ENCODE data around the gene ACBD4. TPM values are rescaled to one million over a fixed set of nuclear protein-coding genes. Genes with fewer than 3 reads are reported as not detected.
A peak's percentile ranks its signal among the peaks of the same experiment; 100 is the strongest.

Gene ACBD4
- total RNA-seq, 1 donor from 2014 or later, result 7.1 TPM

DNA sequence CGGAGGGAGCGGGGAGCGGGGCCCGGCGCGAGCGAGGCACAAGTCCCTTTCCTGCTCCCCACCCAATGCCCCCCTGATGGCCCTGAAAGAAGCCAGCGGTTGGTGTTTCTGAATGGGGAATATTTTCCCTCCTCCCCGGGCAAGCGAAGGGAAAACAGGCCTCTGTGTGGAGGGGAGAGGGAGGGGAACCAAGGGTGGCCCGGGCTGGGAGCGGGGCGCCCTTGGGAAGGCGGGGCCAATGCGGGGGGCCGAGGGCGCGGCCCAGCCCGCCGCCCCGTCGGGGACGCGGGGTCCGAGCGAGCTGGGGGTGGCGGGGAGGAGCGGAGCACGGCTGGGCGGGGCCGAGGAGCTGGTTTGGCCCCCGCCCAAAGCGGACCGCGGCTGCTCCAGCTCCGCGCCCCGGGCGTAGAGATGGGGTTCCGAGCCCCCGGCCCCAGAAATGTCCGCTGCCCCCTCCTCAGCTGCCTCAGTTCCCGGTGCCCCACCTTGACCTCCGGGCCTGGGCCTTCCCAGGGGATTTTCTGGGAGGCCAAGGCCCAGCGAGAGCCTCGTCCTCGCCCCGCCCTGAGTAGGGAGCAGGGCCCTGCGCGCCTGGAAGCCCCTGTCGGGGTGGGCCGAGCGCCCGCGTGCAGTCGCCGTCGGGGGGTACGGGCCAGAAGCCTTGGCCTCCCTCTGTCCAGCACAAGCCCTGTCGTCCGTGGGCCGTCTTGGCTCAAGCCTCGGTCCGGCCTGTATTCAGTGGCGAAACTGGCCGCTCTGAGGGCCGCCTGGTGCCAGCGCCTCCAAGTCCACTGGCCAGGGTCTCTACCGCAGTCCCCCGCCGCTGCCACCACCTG lies 8.9 kb downstream of the ACBD4 start:
- no peaks in the 10 kb centered on the region for H3K36me3 ChIP-seq (ENCODE audit: control insufficient read depth, insufficient read depth, low read length)
- H3K4me3 ChIP-seq (ENCODE audit: low read depth, low read length), result no peak overlapping the region
- TF ChIP-seq, protein P1, sequence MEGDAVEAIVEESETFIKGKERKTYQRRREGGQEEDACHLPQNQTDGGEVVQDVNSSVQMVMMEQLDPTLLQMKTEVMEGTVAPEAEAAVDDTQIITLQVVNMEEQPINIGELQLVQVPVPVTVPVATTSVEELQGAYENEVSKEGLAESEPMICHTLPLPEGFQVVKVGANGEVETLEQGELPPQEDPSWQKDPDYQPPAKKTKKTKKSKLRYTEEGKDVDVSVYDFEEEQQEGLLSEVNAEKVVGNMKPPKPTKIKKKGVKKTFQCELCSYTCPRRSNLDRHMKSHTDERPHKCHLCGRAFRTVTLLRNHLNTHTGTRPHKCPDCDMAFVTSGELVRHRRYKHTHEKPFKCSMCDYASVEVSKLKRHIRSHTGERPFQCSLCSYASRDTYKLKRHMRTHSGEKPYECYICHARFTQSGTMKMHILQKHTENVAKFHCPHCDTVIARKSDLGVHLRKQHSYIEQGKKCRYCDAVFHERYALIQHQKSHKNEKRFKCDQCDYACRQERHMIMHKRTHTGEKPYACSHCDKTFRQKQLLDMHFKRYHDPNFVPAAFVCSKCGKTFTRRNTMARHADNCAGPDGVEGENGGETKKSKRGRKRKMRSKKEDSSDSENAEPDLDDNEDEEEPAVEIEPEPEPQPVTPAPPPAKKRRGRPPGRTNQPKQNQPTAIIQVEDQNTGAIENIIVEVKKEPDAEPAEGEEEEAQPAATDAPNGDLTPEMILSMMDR (IDR thresholded peaks at IDR 0.05; ENCODE audit: insufficient read depth, low read length, poor library complexity, severe bottlenecking), result no peak
- no peak for DNase-seq (ENCODE audit: low read depth)
- no peaks in the 10 kb centered on the region for H3K27me3 ChIP-seq (ENCODE audit: control insufficient read depth, insufficient read depth, low read length)

DNA sequence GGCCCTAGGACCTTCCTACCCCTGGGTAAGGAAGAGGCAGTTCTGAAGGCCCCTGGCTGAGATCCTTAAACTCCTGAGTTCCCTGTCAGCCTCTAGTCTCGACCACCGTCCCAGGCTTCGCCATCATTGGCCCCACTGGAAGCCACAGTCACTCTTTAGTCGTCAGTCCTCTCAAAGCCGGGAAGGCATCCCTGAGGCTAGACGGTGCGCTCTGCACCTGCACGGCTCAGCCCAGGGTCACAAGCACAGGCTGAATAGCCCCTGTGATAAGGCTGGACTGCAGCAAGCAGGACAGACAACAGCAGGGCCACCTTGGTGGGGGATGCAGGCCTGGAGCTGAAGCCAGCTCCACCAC lies 9.5 kb downstream of the ACBD4 start:
- TF ChIP-seq, protein P1 (IDR thresholded peaks at IDR 0.05; ENCODE audit: insufficient read depth, low read length, poor library complexity, severe bottlenecking), result no peak
- H3K27me3 ChIP-seq (ENCODE audit: control insufficient read depth, insufficient read depth, low read length), result no peaks in the 10 kb centered on the region
- DNase-seq (ENCODE audit: low read depth), result no peak
- no peaks in the 10 kb centered on the region for H3K36me3 ChIP-seq (ENCODE audit: control insufficient read depth, insufficient read depth, low read length)
- no peak overlapping the region for H3K4me3 ChIP-seq (ENCODE audit: low read depth, low read length)

DNA sequence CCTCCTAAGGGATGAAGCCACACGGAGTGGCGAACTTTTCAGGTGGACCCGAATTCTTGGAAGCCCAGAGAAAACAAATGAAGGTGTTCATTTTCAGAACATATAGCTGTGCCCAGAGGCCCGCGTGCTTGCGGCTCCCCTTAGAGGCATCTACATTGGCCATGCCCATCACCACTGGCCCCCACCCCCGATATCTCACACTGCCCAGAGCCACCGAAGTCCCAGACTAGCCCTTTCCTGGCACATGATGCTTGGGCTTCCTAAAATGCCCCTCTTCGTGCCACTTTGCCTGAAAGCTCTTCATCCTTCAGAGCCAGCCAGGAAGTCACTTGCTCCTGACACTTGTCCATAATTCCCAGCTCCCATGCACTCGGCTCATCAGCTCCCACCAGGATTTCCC lies 10.7 kb downstream of the ACBD4 start:
- TF ChIP-seq, protein P1 (IDR thresholded peaks at IDR 0.05; ENCODE audit: insufficient read depth, low read length, poor library complexity, severe bottlenecking), result no peak
- Histone ChIP-seq H3K4me3 (ENCODE audit: low read depth, low read length) (no peak overlapping the region), H3K27me3 (ENCODE audit: control insufficient read depth, insufficient read depth, low read length) (no peaks in the 10 kb centered on the region), H3K36me3 (ENCODE audit: control insufficient read depth, insufficient read depth, low read length) (no peaks in the 10 kb centered on the region)
- DNase-seq (ENCODE audit: low read depth), result no peak

DNA sequence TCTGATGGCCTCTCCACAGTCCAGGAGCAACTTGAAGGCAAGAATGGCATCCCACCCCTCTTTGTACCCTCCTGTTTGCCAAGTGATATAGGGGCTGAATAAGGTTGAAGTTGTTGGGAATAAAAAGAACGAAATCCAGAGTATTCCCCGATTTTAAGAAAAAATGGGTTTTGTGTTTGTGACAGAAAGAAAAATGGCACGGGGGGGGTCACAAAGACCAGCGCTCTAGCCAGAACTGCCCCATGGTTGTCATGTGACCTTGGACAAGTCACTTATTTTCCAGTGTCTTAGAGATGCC lies 11.1 kb downstream of the ACBD4 start:
- DNase-seq (ENCODE audit: low read depth), result no peak
- TF ChIP-seq, protein P1 (IDR thresholded peaks at IDR 0.05; ENCODE audit: insufficient read depth, low read length, poor library complexity, severe bottlenecking), result no peak
- H3K4me3 ChIP-seq (ENCODE audit: low read depth, low read length), result no peak overlapping the region

DNA sequence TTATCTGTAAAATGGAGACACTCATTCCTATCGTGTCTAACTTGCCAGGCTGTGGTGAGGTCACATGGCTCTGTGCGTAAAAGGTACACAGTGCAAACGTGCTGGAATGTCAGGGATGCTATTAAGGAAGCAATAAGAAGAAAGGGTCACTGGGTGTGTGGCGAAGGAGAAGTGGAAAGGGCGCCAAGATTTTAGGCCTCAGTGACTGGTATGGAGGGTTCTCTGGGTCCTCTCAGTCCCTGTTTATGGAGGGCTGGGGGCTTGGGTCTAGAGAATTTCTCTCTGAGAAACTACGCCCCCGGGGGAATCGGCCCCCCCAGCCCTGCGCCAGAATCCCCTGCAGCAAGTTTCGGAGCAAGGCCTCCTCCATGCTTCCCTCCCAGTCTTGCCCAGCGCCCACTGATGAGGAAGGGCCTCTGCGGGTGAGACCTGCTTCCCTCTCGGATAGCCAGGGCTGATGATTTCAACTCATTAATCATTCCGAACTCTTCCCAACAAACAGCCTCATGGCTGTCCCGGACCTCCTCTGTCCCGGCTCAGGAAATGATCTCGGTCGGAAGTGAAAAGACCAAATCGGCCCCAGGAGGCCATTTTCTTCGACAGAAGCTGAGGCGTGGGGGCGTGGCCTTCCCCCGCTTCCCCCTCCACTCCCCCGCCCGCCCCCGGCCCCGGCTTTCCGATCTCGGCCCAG lies 11.5 kb downstream of the ACBD4 start:
- Histone ChIP-seq H3K4me3 (ENCODE audit: low read depth, low read length) (peak overlapping the region; percentile 65), H3K27me3 (ENCODE audit: control insufficient read depth, insufficient read depth, low read length) (no peaks in the 10 kb centered on the region), H3K36me3 (ENCODE audit: control insufficient read depth, insufficient read depth, low read length) (no peaks in the 10 kb centered on the region)
- TF ChIP-seq, protein P1 (IDR thresholded peaks at IDR 0.05; ENCODE audit: insufficient read depth, low read length, poor library complexity, severe bottlenecking), result no peak
- DNase-seq (ENCODE audit: low read depth), result no peak

More for the DNA sequence above, 11.1 kb downstream of the ACBD4 start:
- H3K27me3 ChIP-seq (ENCODE audit: control insufficient read depth, insufficient read depth, low read length), result no peaks in the 10 kb centered on the region
- no peaks in the 10 kb centered on the region for H3K36me3 ChIP-seq (ENCODE audit: control insufficient read depth, insufficient read depth, low read length)
